ENCODE measurements around the gene RCBTB1.

The RCBTB1 gene

GRCh38 chr13:49488563-49488962 lies 96.8 kb downstream of the RCBTB1 start:
- Histone ChIP-seq H3K27me3 (ENCODE audit: insufficient read depth, low read length) (no peaks in the 10 kb centered on the region), H3K79me2 (ENCODE audit: control insufficient read depth, insufficient read depth, low read length, unreplicated experiment) (no peaks in the 10 kb centered on the region), H3K4me1 (ENCODE audit: control insufficient read depth, insufficient read depth, low read length, unreplicated experiment) (peaks cover 7% of the 10 kb centered on the region), H2AFZ (ENCODE audit: low read length, unreplicated experiment) (no peak overlapping the region), H3K4me3 (ENCODE audit: low read depth, low read length) (no peak overlapping the region), H3K36me3 (ENCODE audit: insufficient read depth, low read length) (no peaks in the 10 kb centered on the region; the same call in 1 of the 2 replicates), H3K27ac (ENCODE audit: low read depth, low read length) (no peak overlapping the region)
